ENCODE data around the gene CLTC. TPM values are rescaled to one million over a fixed set of nuclear protein-coding genes. Genes with fewer than 3 reads are reported as not detected.

CLTC gene
- total and polyA plus RNA-seq, 2 of the 8 experiments (the other 6 are each of a cell fraction or from before 2014, with no cell fraction given): 175 to 283 TPM

DNA sequence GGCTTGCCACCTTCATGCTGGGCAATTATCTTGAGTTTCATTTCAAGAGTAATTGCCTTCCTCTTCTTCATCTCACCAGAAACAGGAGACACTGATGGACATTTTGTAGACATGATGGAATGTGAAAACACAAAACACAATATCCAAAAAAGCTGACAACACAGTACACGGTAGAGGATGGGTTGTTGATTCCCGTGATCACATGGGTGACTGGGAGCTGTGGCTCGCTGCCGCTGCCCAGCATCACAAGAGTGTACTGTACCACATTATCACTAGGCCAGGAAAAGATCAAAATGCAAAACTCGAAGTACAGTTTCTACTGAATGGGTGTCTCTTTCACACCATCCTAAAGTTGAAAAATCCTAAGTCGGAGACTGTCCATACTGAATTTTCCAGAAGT lies 80.1 kb downstream of the CLTC start:
- H4K8ac ChIP-seq (ENCODE audit: extremely low read depth, insufficient read depth, low read length): no peak overlapping the region
- H2AK5ac ChIP-seq (ENCODE audit: low read depth, low read length): no peak overlapping the region
- peaks cover 0 to 3% (median 0%) of the 10 kb centered on the region in 4 experiments; a peak in 2 of 7 replicates for H3K4me1 ChIP-seq (replicated peaks in 1 of 4; ENCODE audit: control insufficient read depth in 3 of 4, insufficient read depth in 4 of 4, low read length in 3 of 4)
- H3K18ac ChIP-seq (ENCODE audit: extremely low read depth, low read length): no peak overlapping the region
- H3K56ac ChIP-seq (replicated peaks; ENCODE audit: insufficient read length, low read depth, low read length): no peak overlapping the region
- no peak overlapping the region for H2BK5ac ChIP-seq (ENCODE audit: low read depth, low read length)
- H3K79me2 ChIP-seq (ENCODE audit: control insufficient read depth in 1 of 2, insufficient read depth in 2 of 2, low read length in 2 of 2): peaks cover 33 to 95% of the 10 kb centered on the region in 2 experiments
- H2BK120ac ChIP-seq (replicated peaks; ENCODE audit: low read depth, low read length): no peak overlapping the region
- 97% methylated on average over 6 of the region's 6 CpGs; no CpG with 5 or more reads in 1 of the 2 experiments for WGBS, 2 experiments (ENCODE audit: extremely low coverage in 1 of 2, insufficient coverage in 1 of 2, insufficient read length in 1 of 2, insufficient replicate concordance in 2 of 2, low coverage in 1 of 2, low lambda C conversion rate in 2 of 2, missing lambda C conversion rate in 1 of 2)
- peaks cover 27 to 37% of the 10 kb centered on the region in 2 experiments for H4K20me1 ChIP-seq (replicated peaks in 1 of 2; ENCODE audit: control insufficient read depth in 1 of 2, insufficient read depth in 2 of 2, low read length in 2 of 2)
- H3K4me2 ChIP-seq (ENCODE audit: insufficient read depth in 1 of 2, low read depth in 2 of 2, low read length in 2 of 2): no peak overlapping the region
- FAIRE-seq (no peak), DNase-seq (ENCODE audit: low read depth in 1 of 2, low spot score in 2 of 2) (no peak)
- no peak overlapping the region for H3K9ac ChIP-seq (replicated peaks in 1 of 4; ENCODE audit: extremely low read depth in 1 of 4, low read depth in 3 of 4, low read length in 3 of 4)
- no peaks in the 10 kb centered on the region for H3K23me2 ChIP-seq (ENCODE audit: low read depth, low read length)
- H3K23ac ChIP-seq (ENCODE audit: insufficient read length): no peak overlapping the region
- no peak overlapping the region for H3K4ac ChIP-seq (replicated peaks; ENCODE audit: insufficient read length, low read depth, low read length)
- no peaks in the 10 kb centered on the region for H3K27me3 ChIP-seq (replicated peaks in 1 of 4; ENCODE audit: control insufficient read depth in 3 of 4, extremely low read depth in 1 of 4, insufficient read depth in 3 of 4, low read length in 3 of 4)
- H2BK12ac ChIP-seq (ENCODE audit: low read depth, low read length): no peak overlapping the region
- H2BK15ac ChIP-seq (ENCODE audit: low read length): no peak overlapping the region
- H3K9me3 ChIP-seq (ENCODE audit: insufficient read depth in 2 of 2, low read depth in 1 of 2, low read length in 1 of 2): no peaks in the 10 kb centered on the region
- no peak overlapping the region for H2BK20ac ChIP-seq (ENCODE audit: low read length)
- CTCF ChIA-PET (ENCODE audit: partially characterized antibody): no interaction called here
- no peak for TF ChIP-seq KDM4A (IDR thresholded peaks at IDR 0.05; ENCODE audit: low read depth, low read length, severe bottlenecking)
- no peak for TF ChIP-seq RNF2 (IDR thresholded peaks at IDR 0.05; ENCODE audit: borderline replicate concordance, low read depth, low read length, missing control alignments, poor library complexity, severe bottlenecking)
- TF ChIP-seq RAD21 (IDR thresholded peaks at IDR 0.05 in 1 of 2, conservative IDR thresholded peaks at IDR 0.05 in 1 of 2; ENCODE audit: low read depth in 2 of 2, low read length in 2 of 2): no peak
- no peak for TF ChIP-seq TAF7 (optimal IDR thresholded peaks at IDR 0.05; ENCODE audit: borderline replicate concordance, low read depth, low read length)
- no peak for TF ChIP-seq RFX5 (IDR thresholded peaks at IDR 0.05; ENCODE audit: borderline replicate concordance, low read depth, low read length)
- no peak for TF ChIP-seq EP300 (IDR thresholded peaks at IDR 0.05; ENCODE audit: borderline replicate concordance in 1 of 2, low read depth in 2 of 2, low read length in 2 of 2)
- TF ChIP-seq SUZ12 (IDR thresholded peaks at IDR 0.05; ENCODE audit: low read length): no peak
- TF ChIP-seq SP4 (IDR thresholded peaks at IDR 0.05; ENCODE audit: low read length): no peak
- no peak for TF ChIP-seq SIRT6 (IDR thresholded peaks at IDR 0.05; ENCODE audit: low read length)
- TF ChIP-seq POLR2A (IDR thresholded peaks at IDR 0.05; ENCODE audit: control extremely low read depth in 1 of 2, low read depth in 2 of 2, low read length in 2 of 2): no peak
- no peak for TF ChIP-seq KDM5A (IDR thresholded peaks at IDR 0.05; ENCODE audit: low read length)
- no peak overlapping the region for H4K91ac ChIP-seq (replicated peaks; ENCODE audit: insufficient read length, low read length)
- no peak overlapping the region for H3K14ac ChIP-seq (ENCODE audit: insufficient read length)
- POLR2A ChIA-PET (ENCODE audit: partially characterized antibody): interaction anchor here (1.2 to 1.5 kb wide), 2 partner anchors 12 to 340 kb away, joined by 3 read pairs; no protein-coding TSS in a partner anchor
- no peak overlapping the region for H3K4me3 ChIP-seq (ENCODE audit: extremely low read depth in 1 of 4, insufficient read depth in 2 of 4, low read depth in 3 of 4, low read length in 4 of 4)
- H4K5ac ChIP-seq (ENCODE audit: insufficient read length, low read depth, low read length): no peak overlapping the region
- H3K27ac ChIP-seq (ENCODE audit: low read depth, low read length): no peak overlapping the region; the same call in 1 of the 2 replicates
- peaks cover 6% of the 10 kb centered on the region for H3K79me1 ChIP-seq (ENCODE audit: low read depth, low read length)
- H3K36me3 ChIP-seq (ENCODE audit: control insufficient read depth in 2 of 4, insufficient read depth in 4 of 4, low read length in 3 of 4): peaks cover 9 to 59% (median 39%) of the 10 kb centered on the region in 4 experiments; a peak in 7 of 8 replicates
- no peak overlapping the region for H2AFZ ChIP-seq (ENCODE audit: low read length)

Measured in H1 (cell line).